ENCODE results near the gene SNX25.

SNX25 gene

GRCh38 chr4:185235843-185236503, 26.6 kb downstream of the SNX25 start:
- TF ChIP-seq GATA2 (IDR thresholded peaks at IDR 0.05; ENCODE audit: low read depth, low read length), result peak; percentile 54
- TF ChIP-seq GATA3 (IDR thresholded peaks at IDR 0.05; ENCODE audit: low read depth, low read length), result no peak

DNA sequence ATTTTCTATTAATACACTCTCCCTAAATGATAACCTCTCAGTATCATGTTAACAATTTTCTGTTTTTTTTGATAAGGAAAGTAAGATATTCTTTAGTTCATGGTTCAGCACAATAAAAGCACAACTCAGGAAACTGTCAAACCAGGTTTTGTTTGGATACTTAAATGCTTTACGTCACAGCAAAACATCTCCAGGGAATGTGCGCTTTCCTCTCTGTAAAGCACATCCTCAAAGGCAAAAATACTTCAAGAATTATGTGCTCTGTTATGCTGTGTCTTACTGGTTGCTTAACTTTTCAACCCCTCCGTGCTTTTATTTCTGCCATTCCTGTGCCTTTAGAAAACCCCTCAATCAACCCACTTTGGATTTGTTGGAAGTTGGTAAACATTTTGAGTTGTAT, 27.8 kb downstream of the SNX25 start:
- TF ChIP-seq GATA3 (IDR thresholded peaks at IDR 0.05; ENCODE audit: low read depth, low read length) (no peak), GATA2 (IDR thresholded peaks at IDR 0.05; ENCODE audit: low read depth, low read length) (no peak)

DNA sequence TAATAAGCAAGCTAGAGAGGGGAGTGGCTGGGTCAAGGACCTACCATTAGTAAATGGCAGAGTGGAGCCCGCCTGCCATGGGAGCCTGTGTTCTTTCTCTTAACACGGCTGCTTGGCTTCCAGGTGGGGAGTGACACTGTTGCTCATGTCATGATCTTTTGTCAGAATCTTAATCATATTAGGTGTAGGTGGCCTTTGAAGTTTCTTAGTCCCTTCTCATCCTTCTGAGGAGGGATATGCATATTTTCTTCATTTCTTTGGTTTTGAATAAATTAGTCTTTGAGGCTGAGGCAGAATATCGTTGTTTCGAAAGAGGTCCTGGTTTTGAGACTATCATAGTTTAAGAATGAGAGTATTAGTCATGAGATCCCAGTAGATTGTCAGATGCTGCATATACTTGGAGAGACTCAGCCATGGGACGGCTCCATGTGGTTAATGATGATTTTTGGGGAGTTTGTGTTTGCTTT, 28.9 kb downstream of the SNX25 start:
- TF ChIP-seq GATA2 (IDR thresholded peaks at IDR 0.05; ENCODE audit: low read depth, low read length) (no peak), GATA3 (IDR thresholded peaks at IDR 0.05; ENCODE audit: low read depth, low read length) (no peak)

DNA sequence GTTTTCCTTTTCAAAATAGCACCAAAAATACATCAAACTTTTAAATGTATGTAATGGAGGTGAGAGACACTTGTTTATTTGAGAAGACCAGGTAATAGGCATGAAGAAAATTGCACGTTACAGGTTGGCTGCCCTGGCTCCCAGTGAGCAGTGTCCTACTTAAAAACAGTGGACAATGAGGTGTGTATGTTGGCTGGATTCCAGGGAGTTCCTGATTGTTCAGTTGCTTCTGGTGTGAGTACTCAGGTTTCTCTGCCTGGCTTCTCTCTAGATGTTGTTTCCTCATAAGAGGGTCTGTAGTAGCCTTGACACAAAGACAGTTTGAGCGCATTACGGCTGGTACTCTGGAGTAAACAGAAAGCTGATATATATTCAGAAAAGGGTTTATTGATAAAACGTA, 29.4 kb downstream of the SNX25 start:
- no peak for TF ChIP-seq GATA3 (IDR thresholded peaks at IDR 0.05; ENCODE audit: low read depth, low read length)
- no peak for TF ChIP-seq GATA2 (IDR thresholded peaks at IDR 0.05; ENCODE audit: low read depth, low read length)

DNA sequence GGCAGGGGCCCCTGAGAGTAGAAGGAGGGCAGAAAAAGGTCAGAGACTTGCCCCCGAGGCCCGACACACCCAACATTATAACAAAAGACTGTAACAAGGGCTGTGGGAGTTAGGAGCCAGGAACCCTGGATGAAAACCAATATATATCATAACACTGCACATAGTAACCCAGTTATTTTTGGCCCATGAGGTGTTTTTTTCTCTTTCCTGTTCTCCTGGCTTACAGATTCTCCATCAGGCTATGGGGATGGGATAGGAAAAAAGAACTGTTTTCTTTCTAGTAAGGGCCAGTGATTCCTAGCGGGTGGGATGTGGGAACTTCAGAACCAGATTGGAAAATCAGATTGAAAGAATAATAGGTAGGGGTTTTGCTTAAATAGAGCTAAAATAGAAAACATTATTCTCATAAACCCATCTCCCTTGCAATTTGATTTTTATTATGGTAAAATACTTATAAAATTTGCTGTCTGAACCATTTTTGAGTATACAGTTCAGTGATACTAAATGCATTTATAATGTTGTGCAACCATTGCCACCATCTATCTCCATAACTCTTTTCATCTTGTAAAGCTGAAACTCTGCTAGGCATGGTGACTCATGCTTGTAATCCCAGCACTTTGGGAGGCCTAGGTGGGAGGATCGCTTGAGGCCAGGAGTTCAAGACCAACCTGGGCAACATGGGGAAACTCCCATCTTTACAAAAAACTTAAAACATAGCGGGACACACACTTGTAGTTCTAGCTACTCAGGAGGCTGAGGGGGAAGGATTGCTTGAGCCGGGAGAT, 33.5 kb downstream of the SNX25 start:
- TF ChIP-seq GATA2 (IDR thresholded peaks at IDR 0.05; ENCODE audit: low read depth, low read length), result no peak
- TF ChIP-seq GATA3 (IDR thresholded peaks at IDR 0.05; ENCODE audit: low read depth, low read length), result no peak

DNA sequence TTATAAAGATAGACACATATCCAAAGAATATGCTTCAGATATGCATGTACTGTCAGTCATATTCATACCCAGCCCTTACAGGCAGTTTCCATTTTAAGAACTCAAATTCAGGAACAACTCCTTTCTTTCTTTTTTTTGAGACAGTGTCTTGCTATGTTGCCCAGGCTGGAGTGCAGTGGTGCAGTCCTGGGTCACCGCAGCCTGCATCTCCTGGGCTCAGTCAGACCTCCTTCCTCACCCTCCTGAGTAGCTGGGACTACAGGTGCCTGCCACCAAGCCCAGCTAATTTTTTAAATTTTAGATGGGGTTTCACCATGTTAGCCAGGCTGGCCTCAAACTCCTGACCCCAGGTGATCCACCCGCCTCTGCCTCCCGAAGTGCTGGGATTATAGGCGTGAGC, 34.5 kb downstream of the SNX25 start:
- TF ChIP-seq GATA2 (IDR thresholded peaks at IDR 0.05; ENCODE audit: low read depth, low read length) (no peak), GATA3 (IDR thresholded peaks at IDR 0.05; ENCODE audit: low read depth, low read length) (no peak)

GRCh38 chr4:185244763-185245162, 35.4 kb downstream of the SNX25 start:
- TF ChIP-seq GATA2 (IDR thresholded peaks at IDR 0.05; ENCODE audit: low read depth, low read length), result peak; percentile 88
- peak; percentile 47 for TF ChIP-seq GATA3 (IDR thresholded peaks at IDR 0.05; ENCODE audit: low read depth, low read length)

DNA sequence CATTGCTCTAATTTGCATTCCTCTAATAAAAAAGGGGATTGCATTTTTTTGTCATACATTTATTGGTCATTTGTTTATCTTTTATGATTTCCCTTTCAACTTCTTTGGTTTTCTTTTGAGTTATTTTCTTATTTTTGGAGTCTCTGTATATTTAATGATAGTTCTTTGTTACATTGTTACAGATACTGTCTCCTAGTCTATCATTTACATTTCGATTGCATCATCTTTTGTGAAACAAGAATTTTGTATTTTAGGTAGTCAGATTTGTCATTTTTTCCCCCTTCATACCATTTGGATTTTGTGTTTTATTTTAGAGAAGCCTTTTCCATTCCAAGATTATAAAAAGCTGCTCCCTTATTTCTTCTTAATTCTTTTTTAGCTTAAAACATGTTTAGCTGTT, 37.1 kb downstream of the SNX25 start:
- TF ChIP-seq GATA3 (IDR thresholded peaks at IDR 0.05; ENCODE audit: low read depth, low read length) (no peak), GATA2 (IDR thresholded peaks at IDR 0.05; ENCODE audit: low read depth, low read length) (no peak)

DNA sequence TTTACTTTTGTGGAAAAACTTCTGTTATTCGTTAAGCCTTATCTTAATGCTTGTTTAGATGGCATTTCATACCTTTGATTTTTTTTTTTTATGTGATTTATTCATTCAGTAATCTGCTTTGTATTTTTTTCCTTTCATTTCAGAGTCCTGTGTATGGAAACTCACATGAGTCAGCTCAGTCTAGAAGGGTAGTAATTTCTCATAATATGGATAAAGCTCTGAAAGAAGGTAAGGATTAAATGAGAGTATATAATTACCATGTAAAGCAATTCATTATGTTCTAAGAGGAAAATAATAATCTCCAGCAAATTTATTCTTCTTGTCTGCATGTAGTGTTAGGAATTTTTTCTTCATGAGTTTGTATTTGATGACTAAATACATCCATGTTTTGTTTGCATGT, 37.8 kb downstream of the SNX25 start:
- no peak for TF ChIP-seq GATA2 (IDR thresholded peaks at IDR 0.05; ENCODE audit: low read depth, low read length)
- TF ChIP-seq GATA3 (IDR thresholded peaks at IDR 0.05; ENCODE audit: low read depth, low read length), result no peak

DNA sequence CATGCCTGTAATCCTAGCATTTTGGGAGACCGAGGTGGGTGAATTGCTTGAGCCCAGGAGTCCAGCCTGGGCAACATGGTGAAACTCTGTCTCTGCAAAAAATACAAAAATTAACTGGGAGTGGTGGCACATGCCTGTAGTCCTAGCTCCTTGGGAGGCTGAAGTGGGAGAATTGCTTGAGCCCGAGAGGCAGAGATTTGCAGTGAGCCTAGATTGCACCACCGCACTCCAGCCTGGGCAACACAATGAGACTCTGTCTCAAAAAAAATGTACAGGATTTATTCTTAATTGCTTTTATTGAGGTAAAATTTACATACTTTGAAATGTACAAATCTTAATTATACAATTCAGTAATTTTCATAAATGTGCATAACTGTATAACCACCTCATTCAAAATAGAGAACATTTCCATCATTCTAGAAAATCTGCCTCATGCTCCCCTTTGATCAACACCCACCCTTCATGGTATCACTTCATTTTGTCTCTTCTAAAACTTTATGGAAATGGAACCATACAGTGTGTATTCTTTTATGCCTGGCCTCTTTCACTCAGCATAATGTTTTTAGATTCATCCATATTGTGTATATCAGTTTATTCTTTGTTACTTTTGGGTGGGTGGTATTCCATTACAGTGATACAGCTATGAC, 39.1 kb downstream of the SNX25 start:
- TF ChIP-seq GATA2 (IDR thresholded peaks at IDR 0.05; ENCODE audit: low read depth, low read length) (no peak), GATA3 (IDR thresholded peaks at IDR 0.05; ENCODE audit: low read depth, low read length) (no peak)

- TF ChIP-seq GATA2 (IDR thresholded peaks at IDR 0.05; ENCODE audit: low read depth, low read length), result no peak
- TF ChIP-seq GATA3 (IDR thresholded peaks at IDR 0.05; ENCODE audit: low read depth, low read length), result no peak
Observed at GRCh38 chr4:185249105-185249504, 39.7 kb downstream of the SNX25 start.

- TF ChIP-seq GATA2 (IDR thresholded peaks at IDR 0.05; ENCODE audit: low read depth, low read length) (no peak), GATA3 (IDR thresholded peaks at IDR 0.05; ENCODE audit: low read depth, low read length) (no peak)
Observed at GRCh38 chr4:185254434-185254833, 45.0 kb downstream of the SNX25 start.

GRCh38 chr4:185255868-185256267, 46.5 kb downstream of the SNX25 start:
- TF ChIP-seq GATA2 (IDR thresholded peaks at IDR 0.05; ENCODE audit: low read depth, low read length) (no peak), GATA3 (IDR thresholded peaks at IDR 0.05; ENCODE audit: low read depth, low read length) (no peak)

- TF ChIP-seq GATA2 (IDR thresholded peaks at IDR 0.05; ENCODE audit: low read depth, low read length), result no peak
- TF ChIP-seq GATA3 (IDR thresholded peaks at IDR 0.05; ENCODE audit: low read depth, low read length), result no peak
Observed at GRCh38 chr4:185256446-185256845, 47.0 kb downstream of the SNX25 start.
